BLaER1 treated with 17β-estradiol and CSF1 and Interleukin-3, amounts not matched to agents 10 nM and 100 nM (cell line): ENCODE results near the gene SSC5D.
A peak's percentile ranks its signal among the peaks of the same experiment; 100 is the strongest.

Experiments
- H3K27ac ChIP-seq, 11 experiments: shearing (Covaris generic); formaldehyde crosslinking; 2 replicates each; pipeline ENCODE4 v1.8.1; 2022
- H3K27me3 ChIP-seq, 11 experiments: shearing (Covaris generic); formaldehyde crosslinking; 2 replicates each; pipeline ENCODE4 v1.8.1; 2022
- H3K36me3 ChIP-seq, 11 experiments: shearing (Covaris generic); formaldehyde crosslinking; 2 replicates each; pipeline ENCODE4 v1.8.1; 2022
- H3K4me1 ChIP-seq, 10 experiments: shearing (Covaris generic); formaldehyde crosslinking; 2 replicates each; pipeline ENCODE4 v1.8.1; 2022
- H3K4me2 ChIP-seq, 11 experiments: shearing (Covaris generic); formaldehyde crosslinking; 2 replicates each; pipeline ENCODE4 v1.8.1; 2022
- H3K4me3 ChIP-seq, 10 experiments: shearing (Covaris generic); formaldehyde crosslinking; 2 replicates each; pipeline ENCODE4 v1.8.1; 2022
- H3K9ac ChIP-seq, 11 experiments: shearing (Covaris generic); formaldehyde crosslinking; 2 replicates each; pipeline ENCODE4 v1.8.1; 2022
- H3K9me3 ChIP-seq, 11 experiments: shearing (Covaris generic); formaldehyde crosslinking; replicated peaks in 1 of 11; 2 replicates each; pipeline ENCODE4 v1.8.1; 2022
- H4K20me1 ChIP-seq, 11 experiments: shearing (Covaris generic); formaldehyde crosslinking; 2 replicates each; pipeline ENCODE4 v1.8.1; 2022
- Cebpa-rat ChIP-seq, 11 experiments: shearing (Covaris generic); IDR thresholded peaks; 2 replicates each; pipeline ENCODE4 v1.8.1; 2022

SSC5D gene

DNA sequence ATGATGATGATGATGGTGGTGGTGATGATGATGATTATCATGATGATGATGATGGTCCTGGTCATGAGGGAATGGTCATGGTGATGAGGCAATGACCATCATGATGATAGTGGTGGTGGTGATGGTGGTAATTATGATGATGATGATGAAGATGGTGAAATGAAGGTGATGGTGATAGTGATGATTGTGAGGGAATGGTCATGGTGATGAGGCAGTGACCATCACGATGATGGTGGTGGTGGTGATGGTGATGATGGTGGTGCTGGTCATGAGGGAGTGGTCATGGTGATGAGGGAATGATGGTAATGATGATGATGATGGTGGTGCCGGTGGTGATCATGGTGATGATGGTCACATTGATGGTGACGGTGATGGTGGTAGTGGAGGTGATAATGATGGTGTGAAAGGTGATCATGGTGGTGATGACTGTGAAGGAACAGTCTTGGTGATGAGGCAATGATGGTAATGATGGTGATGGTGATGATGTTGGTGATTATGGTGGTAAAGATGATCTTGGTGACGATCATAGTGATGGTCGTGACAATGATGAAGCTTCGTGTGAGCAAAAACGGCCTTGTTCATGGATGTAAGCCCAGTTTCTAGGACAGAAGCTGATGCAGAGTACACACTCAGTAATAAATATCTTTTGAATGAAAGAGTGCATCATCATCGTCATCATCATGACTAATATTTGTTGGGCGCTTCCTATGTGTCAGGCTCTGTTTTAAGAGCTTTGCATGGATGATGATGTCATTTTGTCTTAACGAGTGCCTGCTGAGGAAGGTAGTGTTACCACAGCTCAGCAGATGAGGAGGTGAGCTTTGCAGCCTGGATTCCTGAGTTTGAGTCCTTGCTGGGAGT lies 31.4 kb downstream of the SSC5D start:
- Histone ChIP-seq H3K27ac (no peak overlapping the region), H3K36me3 (no peaks in the 10 kb centered on the region), H3K9ac (no peak overlapping the region), H4K20me1 (no peaks in the 10 kb centered on the region), H3K4me1 (peaks cover 4 to 5% (median 5%) of the 10 kb centered on the region in 10 experiments; a peak in 13 of 20 replicates), H3K9me3 (no peaks in the 10 kb centered on the region), H3K4me2 (no peak overlapping the region), H3K4me3 (no peak overlapping the region), H3K27me3 (no peaks in the 10 kb centered on the region)
- TF ChIP-seq Cebpa-rat (IDR thresholded peaks at IDR 0.05): no peak

DNA sequence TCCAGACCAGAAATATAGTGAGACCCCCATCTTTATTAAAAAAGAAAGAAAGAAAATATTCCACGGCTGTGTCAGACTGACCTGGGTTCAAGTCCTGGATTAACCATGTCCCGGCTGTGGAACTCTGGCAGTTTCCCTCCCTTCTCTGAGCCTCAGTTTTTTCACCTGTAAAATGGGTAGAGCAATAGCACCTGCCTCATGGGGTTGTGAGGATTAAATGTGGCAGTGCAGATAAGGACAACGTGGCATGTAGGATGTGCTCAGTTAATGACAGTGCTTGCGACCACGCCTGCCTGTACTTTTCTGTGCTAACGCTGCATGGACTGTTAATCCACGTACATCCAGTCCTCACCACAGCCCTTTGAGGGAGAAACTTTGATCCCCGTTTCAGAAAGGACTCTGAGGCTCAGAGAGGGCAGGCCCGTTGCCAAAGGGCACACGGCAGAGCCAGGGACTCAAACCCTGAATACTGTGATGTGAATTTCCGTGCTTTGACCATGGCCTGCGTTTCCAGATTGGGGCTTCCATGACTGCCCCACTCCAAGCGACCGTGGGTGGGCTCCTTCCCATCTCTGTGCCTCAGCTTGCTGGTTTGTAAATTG lies 32.6 kb downstream of the SSC5D start:
- peaks cover 4 to 5% (median 5%) of the 10 kb centered on the region in 10 experiments; a peak in 13 of 20 replicates for H3K4me1 ChIP-seq
- H4K20me1 ChIP-seq: no peaks in the 10 kb centered on the region
- no peaks in the 10 kb centered on the region for H3K36me3 ChIP-seq
- no peak overlapping the region for H3K27ac ChIP-seq
- H3K4me2 ChIP-seq: no peak overlapping the region
- H3K27me3 ChIP-seq: no peaks in the 10 kb centered on the region
- H3K9ac ChIP-seq: no peak overlapping the region
- H3K4me3 ChIP-seq: no peak overlapping the region
- TF ChIP-seq Cebpa-rat (IDR thresholded peaks at IDR 0.05): no peak
- no peaks in the 10 kb centered on the region for H3K9me3 ChIP-seq

DNA sequence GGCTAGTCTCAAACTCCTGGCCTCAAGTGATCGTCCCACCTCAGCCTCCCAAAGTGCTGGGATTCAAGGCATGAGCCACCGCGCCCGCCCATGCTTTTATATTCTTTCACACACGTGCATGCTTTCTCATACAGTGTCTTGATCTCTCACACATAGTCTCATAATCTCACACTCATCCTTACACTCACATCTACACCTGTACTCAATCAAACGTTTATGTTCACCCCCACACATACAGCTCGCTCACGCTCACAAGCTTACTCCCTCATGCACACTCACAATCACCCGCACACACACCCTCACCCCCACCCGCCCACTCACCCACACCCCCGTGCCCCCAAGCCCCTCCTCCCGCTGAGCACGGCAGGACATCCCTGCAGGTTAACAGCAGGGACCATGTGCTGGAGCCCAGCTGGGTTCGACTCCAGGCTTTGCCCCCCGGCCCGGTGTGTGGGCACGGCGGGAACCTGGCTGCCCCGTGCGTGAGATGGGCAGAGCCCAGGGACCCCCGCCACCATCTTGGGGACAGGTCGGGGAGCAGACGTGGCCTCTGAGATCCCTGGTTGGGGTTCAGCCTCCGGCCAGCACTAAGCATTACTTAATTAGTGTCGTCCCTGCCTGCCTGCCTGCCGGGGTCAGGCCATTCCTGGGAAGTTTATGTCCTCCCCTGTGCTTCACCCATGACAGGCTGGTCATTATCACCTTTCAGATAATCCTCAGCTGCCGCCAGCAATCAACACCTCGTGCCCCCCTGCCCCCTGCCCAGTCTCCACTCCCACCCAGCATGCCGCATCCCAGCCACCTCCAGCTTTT lies 37.3 kb downstream of the SSC5D start:
- Histone ChIP-seq H3K4me2 (no peak overlapping the region), H4K20me1 (no peaks in the 10 kb centered on the region), H3K4me1 (peaks cover 0 to 14% (median 5%) of the 10 kb centered on the region in 10 experiments; a peak in 9 of 20 replicates), H3K27me3 (no peaks in the 10 kb centered on the region), H3K9ac (no peak overlapping the region), H3K36me3 (no peaks in the 10 kb centered on the region), H3K4me3 (no peak overlapping the region), H3K9me3 (0 out of 22 replicates have a peak, but pooled peaks cover 0 to 4% (median 0%) of the 10 kb centered on the region in 11 experiments), H3K27ac (no peak overlapping the region)
- no peak for TF ChIP-seq Cebpa-rat (IDR thresholded peaks at IDR 0.05)

DNA sequence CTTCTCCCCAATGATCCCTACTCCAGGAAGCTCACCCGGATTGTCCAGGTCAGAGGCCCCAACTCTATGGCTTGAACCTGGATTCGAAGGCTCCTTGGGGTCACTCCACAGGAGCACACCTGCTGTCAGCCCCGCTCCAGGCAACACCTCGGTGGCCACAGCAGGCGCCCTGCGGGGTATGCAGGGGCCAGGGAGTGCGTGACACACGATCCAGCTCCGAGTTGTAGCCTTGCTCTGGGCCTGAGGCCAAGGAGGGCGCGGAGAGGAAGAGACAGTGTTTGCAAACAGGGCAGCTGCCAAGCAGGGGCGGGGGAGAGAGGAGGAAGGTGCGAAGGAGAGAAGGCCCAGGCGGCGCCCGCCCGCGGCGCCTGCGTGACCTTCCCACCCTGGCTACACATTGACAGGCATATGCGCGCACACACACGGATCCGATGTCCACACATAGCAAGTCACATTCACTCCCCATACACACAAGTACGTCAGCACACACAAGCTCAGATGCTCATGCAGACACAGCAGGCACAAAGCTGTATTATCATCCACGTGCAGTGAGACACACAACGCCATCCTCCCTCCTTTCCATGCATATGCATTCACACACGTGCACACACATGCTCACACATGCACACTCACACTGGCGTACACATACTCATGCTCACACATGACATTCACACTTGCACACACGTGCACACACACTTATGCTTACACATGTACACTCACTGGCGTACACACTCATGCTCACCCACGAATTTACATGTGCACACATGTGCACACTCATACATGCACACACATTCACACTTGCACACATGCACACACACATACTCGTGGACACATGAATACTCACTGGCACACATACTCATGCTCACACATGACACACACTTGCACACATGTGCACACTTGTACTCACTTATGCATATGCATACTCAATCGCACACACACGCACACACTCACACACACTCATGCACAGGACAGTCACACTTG lies 38.3 kb downstream of the SSC5D start:
- Histone ChIP-seq H4K20me1 (no peaks in the 10 kb centered on the region), H3K27me3 (no peaks in the 10 kb centered on the region), H3K9me3 (0 out of 22 replicates have a peak, but pooled peaks cover 0 to 4% (median 0%) of the 10 kb centered on the region in 11 experiments), H3K27ac (no peak overlapping the region), H3K4me3 (no peak overlapping the region), H3K9ac (no peak overlapping the region), H3K4me1 (peaks cover 0 to 22% (median 13%) of the 10 kb centered on the region in 10 experiments; a peak in 9 of 20 replicates), H3K4me2 (no peak overlapping the region; a peak in 1 of 22 replicates), H3K36me3 (no peaks in the 10 kb centered on the region)
- no peak for TF ChIP-seq Cebpa-rat (IDR thresholded peaks at IDR 0.05)

DNA sequence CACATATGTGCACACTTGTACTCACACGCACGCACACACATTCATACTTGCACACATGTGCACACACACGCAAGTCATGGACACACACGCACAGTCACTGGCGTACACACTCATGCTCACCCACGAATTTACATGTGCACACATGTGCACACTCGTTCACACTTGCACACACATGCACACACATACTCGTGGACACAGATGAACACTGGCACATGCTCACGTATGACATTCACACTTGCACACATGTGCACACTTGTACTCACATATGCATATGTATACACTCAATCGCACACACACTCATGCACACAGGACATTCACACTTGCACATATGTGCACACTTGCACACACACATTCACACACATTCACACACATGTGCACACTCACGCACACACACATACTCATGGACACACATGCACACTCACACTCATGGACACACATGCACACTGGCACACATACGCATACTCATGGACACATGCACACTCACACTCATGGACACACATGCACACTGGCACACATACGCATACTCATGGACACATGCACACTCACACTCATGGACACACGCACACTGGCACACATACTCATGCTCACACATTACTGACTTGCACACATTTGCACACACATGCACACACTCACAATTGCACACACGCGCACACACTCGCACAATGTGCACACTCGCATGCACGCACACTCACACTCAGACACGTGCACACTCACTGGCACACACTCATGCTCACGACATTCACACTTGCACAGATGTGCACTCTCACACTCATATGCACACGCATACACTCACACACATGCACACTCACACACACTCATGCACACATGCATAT lies 39.2 kb downstream of the SSC5D start:
- Histone ChIP-seq H3K27ac (no peak overlapping the region), H3K27me3 (no peaks in the 10 kb centered on the region), H3K4me3 (no peak overlapping the region), H3K9me3 (0 out of 22 replicates have a peak, but pooled peaks cover 0 to 4% (median 0%) of the 10 kb centered on the region in 11 experiments), H3K9ac (no peak overlapping the region), H3K4me2 (no peak overlapping the region), H3K36me3 (no peaks in the 10 kb centered on the region), H4K20me1 (no peaks in the 10 kb centered on the region), H3K4me1 (peaks cover 0 to 22% (median 13%) of the 10 kb centered on the region in 10 experiments; a peak in 9 of 20 replicates)
- TF ChIP-seq Cebpa-rat (IDR thresholded peaks at IDR 0.05): no peak

DNA sequence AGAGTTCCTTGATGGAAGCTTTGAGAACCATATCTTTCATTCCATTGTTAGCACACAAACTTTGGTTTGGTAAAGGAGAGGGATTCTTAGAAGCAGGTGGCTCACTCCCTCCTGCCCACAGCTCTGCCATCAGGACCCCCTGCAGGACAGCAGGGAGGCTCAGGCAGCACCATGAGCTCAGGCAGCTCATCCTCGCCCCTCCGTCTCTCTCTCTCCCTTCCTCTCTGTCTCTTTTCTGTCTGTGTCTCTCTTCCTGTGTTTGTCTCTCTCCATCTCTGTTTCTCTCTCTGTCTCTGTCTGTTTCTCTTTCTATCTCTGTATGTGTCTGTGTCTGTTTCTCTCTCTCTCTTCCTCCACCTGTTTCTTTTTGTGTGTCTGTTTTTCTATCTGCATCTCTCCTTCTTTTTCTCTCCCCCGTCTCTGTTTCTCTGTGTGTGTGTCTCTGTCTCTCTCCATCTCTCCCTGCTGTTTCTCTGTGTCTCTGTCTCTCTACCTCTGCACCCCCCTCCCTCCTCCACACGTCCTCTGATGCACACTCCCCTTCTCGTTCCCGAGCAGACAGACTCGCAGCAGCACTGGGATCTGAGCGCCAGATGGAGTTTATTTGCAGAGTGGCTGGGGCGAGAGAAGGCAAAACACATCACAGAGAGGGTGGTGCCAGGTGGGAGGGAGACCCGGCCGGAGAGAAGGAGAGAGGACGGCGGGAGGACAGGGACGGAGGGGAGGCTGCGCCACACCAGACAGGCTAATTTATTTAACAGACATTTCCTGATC lies 40.0 kb downstream of the SSC5D start:
- Histone ChIP-seq H3K4me2 (no peak overlapping the region), H3K9ac (no peak overlapping the region), H3K4me1 (peaks cover 0 to 22% (median 13%) of the 10 kb centered on the region in 10 experiments; a peak in 9 of 20 replicates), H3K27ac (no peak overlapping the region), H3K36me3 (no peaks in the 10 kb centered on the region), H4K20me1 (no peaks in the 10 kb centered on the region), H3K27me3 (no peaks in the 10 kb centered on the region), H3K9me3 (0 out of 22 replicates have a peak, but pooled peaks cover 0 to 4% (median 0%) of the 10 kb centered on the region in 11 experiments), H3K4me3 (no peak overlapping the region)
- TF ChIP-seq Cebpa-rat (IDR thresholded peaks at IDR 0.05): no peak

DNA sequence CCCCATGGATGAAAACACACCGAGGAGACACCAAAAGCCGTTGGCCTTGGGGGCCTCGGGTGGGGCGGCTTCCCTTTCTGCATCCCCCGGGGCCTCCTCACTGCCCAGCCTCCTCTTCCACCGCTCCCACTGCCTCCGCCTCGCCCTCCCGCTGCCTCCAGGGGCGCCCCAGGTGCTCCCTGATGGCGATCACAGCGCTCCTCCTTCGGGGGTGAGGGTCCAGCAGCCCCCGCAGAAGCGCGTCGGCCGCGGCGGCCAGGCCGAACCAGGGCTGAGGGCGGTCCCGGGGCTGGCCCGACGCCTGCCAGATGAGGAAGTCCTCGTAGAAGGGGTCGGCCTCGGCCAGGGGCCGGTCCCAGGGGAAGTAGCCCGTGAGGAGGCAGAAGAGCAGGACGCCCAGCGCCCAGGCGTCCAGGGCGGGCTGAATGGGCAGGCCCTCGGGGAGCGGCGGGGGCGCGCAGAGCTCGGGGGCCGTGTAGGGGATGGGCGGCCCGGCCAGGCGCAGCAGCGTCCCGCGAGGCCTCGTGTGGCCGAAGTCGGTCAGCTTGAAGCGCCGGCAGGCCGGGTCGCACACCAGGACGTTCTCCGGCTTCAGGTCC lies 41.5 kb downstream of the SSC5D start:
- Histone ChIP-seq H3K27me3 (no peaks in the 10 kb centered on the region), H3K9me3 (0 out of 22 replicates have a peak, but pooled peaks cover 0 to 4% (median 0%) of the 10 kb centered on the region in 11 experiments), H3K4me3 (no peak overlapping the region), H3K4me2 (peak overlapping the region in 4 of 11 experiments; percentile 7 to 40 (median 22); a peak in 7 of 22 replicates), H3K27ac (no peak overlapping the region), H4K20me1 (no peaks in the 10 kb centered on the region), H3K9ac (no peak overlapping the region; a peak in 1 of 22 replicates), H3K36me3 (no peaks in the 10 kb centered on the region), H3K4me1 (peaks cover 0 to 22% (median 13%) of the 10 kb centered on the region in 10 experiments; a peak in 9 of 20 replicates)
- TF ChIP-seq Cebpa-rat (IDR thresholded peaks at IDR 0.05): no peak
